ENCODE data around the gene TMEM52B.

DNA sequence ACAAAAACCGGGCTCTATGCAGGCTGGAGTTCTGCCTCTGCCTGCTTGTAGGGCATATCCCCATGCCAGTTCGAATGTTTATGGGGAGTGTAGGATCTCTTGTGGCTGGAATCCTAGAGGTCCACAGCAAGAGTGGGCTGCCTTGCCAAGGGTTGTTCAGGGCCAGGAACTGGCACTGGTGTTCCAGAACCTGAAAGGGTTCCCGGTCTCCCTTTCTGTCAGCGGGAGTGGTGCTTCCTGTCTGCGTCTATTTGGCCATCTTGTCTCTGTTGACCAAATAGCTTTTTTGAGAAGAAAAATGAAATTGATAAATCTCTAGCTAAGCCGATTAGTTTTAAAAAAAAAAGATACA lies 24.7 kb upstream of the TMEM52B start:
- TF ChIP-seq POLR2AphosphoS5 (IDR thresholded peaks at IDR 0.05; ENCODE audit: insufficient read depth in 1 of 2, low read depth in 1 of 2) (no peak), POLR2A (IDR thresholded peaks at IDR 0.05) (no peak)
- TF ChIP-seq, protein P1, sequence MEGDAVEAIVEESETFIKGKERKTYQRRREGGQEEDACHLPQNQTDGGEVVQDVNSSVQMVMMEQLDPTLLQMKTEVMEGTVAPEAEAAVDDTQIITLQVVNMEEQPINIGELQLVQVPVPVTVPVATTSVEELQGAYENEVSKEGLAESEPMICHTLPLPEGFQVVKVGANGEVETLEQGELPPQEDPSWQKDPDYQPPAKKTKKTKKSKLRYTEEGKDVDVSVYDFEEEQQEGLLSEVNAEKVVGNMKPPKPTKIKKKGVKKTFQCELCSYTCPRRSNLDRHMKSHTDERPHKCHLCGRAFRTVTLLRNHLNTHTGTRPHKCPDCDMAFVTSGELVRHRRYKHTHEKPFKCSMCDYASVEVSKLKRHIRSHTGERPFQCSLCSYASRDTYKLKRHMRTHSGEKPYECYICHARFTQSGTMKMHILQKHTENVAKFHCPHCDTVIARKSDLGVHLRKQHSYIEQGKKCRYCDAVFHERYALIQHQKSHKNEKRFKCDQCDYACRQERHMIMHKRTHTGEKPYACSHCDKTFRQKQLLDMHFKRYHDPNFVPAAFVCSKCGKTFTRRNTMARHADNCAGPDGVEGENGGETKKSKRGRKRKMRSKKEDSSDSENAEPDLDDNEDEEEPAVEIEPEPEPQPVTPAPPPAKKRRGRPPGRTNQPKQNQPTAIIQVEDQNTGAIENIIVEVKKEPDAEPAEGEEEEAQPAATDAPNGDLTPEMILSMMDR (IDR thresholded peaks at IDR 0.05), result no peak
